IPS DF 6.9 (cell line): ENCODE data around the gene TC2N.
"Not testable (repeated sequence)": the region's sequence is repeated elsewhere in the genome, so short reads cannot be mapped to it uniquely, and the experiment has no call there.

Experiments
- DNase-seq: peaks from one replicate; pipeline ENCODE4 v3.0.0-alpha.2; 2013; ENCODE audit warnings: low read depth, low spot score
- H3K27ac ChIP-seq: one replicate; pipeline ENCODE4 v1.5.1; 2013; ENCODE audit warnings: low read length, control low read depth
- H3K27me3 ChIP-seq: 2 replicates; pipeline ENCODE4 v1.6.1; 2013; ENCODE audit warnings: mild to moderate bottlenecking, low read length; ENCODE audit not compliant: control insufficient read depth, insufficient read depth
- H3K36me3 ChIP-seq: 2 replicates; pipeline ENCODE4 v1.6.1; 2013; ENCODE audit warnings: low read length; ENCODE audit not compliant: control insufficient read depth, insufficient read depth
- H3K4me1 ChIP-seq: 2 replicates; pipeline ENCODE4 v1.6.1; 2013; ENCODE audit warnings: low read length; ENCODE audit not compliant: control insufficient read depth, insufficient read depth
- H3K4me3 ChIP-seq: 2 replicates; pipeline ENCODE4 v1.5.1; 2013; ENCODE audit warnings: mild to moderate bottlenecking, low read length
- H3K9me3 ChIP-seq: 2 replicates; pipeline ENCODE4 v1.6.1; 2013; ENCODE audit warnings: low read length, inconsistent platforms; ENCODE audit not compliant: control insufficient read depth, insufficient read depth
- WGBS: extraction: QIAGEN DNeasy Blood & Tissue Kit; methylation state at CpG from one replicate; pipeline ENCODE4 v1.1.7; 2013; ENCODE audit warnings: mixed read lengths, missing lambda C conversion rate; ENCODE audit not compliant: insufficient read length, insufficient coverage; 5-methylcytosine and 5-hydroxymethylcytosine counted together

TC2N gene

DNA sequence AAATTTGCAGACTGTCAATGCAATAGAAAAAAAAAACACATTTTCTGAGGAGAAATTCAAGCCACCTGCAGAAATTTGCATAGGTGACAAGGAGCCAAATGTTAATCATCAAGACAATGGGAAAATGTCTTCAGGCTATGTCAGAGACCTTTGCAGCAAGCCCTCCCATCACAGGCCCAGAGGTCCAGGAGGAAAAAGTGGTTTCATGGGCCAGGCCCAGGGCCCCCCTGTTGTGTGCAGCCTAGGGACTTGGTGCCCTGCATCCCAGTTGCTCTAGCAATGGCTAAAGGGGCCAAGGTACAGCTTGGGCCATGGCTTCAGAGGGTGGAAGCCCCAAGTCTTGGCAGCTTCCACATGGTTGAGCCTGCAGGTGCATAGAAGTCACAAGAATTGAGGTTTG lies 60.6 kb downstream of the TC2N start:
- Histone ChIP-seq H3K4me1 (no peaks in the 10 kb centered on the region), H3K9me3 (peaks cover 2% of the 10 kb centered on the region; the same call in 1 of the 2 replicates), H3K27me3 (no peaks in the 10 kb centered on the region), H3K27ac (no peak overlapping the region), H3K36me3 (peaks cover 6% of the 10 kb centered on the region; the same call in 1 of the 2 replicates), H3K4me3 (no peak overlapping the region)
- DNase-seq, result no peak

- not testable (repeated sequence) for H3K9me3 ChIP-seq, H3K27ac ChIP-seq, H3K4me1 ChIP-seq, H3K4me3 ChIP-seq, H3K27me3 ChIP-seq, DNase-seq, H3K36me3 ChIP-seq
- WGBS, result no CpG with 5 or more reads among the region's 1 CpG
These were observed 61.2 kb downstream of the TC2N start for GRCh38 chr14:91806094-91806493.

- no peak overlapping the region for H3K4me3 ChIP-seq
- H3K4me1 ChIP-seq, result no peaks in the 10 kb centered on the region
- H3K27me3 ChIP-seq, result no peaks in the 10 kb centered on the region
- peaks cover 6% of the 10 kb centered on the region; the same call in 1 of the 2 replicates for H3K36me3 ChIP-seq
- no peak overlapping the region for H3K27ac ChIP-seq
- peaks cover 2% of the 10 kb centered on the region; the same call in 1 of the 2 replicates for H3K9me3 ChIP-seq
- no peak for DNase-seq
These were observed 61.7 kb downstream of the TC2N start for GRCh38 chr14:91805659-91806058.

GRCh38 chr14:91801358-91801757 lies 66.0 kb downstream of the TC2N start:
- H3K27ac ChIP-seq, result no peak overlapping the region
- no peak for DNase-seq
- no peaks in the 10 kb centered on the region for H3K27me3 ChIP-seq
- WGBS, result no CpG with 5 or more reads among the region's 2 CpGs
- no peaks in the 10 kb centered on the region for H3K36me3 ChIP-seq
- H3K4me3 ChIP-seq, result no peak overlapping the region
- H3K9me3 ChIP-seq, result no peaks in the 10 kb centered on the region
- no peaks in the 10 kb centered on the region for H3K4me1 ChIP-seq

GRCh38 chr14:91796617-91797347 lies 70.6 kb downstream of the TC2N start:
- H3K9me3 ChIP-seq, result no peaks in the 10 kb centered on the region
- no peak overlapping the region for H3K27ac ChIP-seq
- no peaks in the 10 kb centered on the region for H3K4me1 ChIP-seq
- H3K27me3 ChIP-seq, result no peaks in the 10 kb centered on the region
- no peak overlapping the region for H3K4me3 ChIP-seq
- H3K36me3 ChIP-seq, result no peaks in the 10 kb centered on the region
- DNase-seq, result no peak
- WGBS, result no CpG with 5 or more reads among the region's 1 CpG

DNA sequence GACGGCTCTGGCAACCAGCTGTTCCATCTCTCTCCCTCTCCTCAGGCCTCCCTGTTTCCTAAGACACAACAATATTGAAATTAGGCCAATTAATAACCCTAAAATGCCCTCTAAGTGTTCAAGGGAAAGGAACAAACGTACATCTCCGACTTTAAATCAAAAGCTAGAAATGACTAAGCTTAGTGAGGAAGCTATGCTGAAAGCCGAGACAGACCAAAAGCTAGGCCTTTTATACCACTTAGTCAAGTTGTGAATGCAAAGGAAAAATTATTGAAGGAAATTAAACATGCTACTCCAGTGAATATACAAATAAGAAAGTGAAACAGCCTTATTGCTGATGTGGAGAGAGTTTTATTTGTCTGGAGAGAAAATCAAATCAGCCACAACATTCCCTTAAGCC lies 73.6 kb downstream of the TC2N start:
- no peak overlapping the region for H3K27ac ChIP-seq
- no CpG with 5 or more reads among the region's 4 CpGs for WGBS
- no peaks in the 10 kb centered on the region for H3K4me1 ChIP-seq
- H3K36me3 ChIP-seq, result no peaks in the 10 kb centered on the region
- no peaks in the 10 kb centered on the region for H3K9me3 ChIP-seq
- H3K27me3 ChIP-seq, result no peaks in the 10 kb centered on the region
- DNase-seq, result no peak
- H3K4me3 ChIP-seq, result no peak overlapping the region

GRCh38 chr14:91786188-91786587 lies 81.1 kb downstream of the TC2N start:
- Histone ChIP-seq H3K9me3 (no peaks in the 10 kb centered on the region), H3K27me3 (no peaks in the 10 kb centered on the region), H3K27ac (no peak overlapping the region), H3K36me3 (peaks cover 2% of the 10 kb centered on the region; the same call in 1 of the 2 replicates), H3K4me3 (no peak overlapping the region), H3K4me1 (no peaks in the 10 kb centered on the region)
- DNase-seq, result no peak
- no CpG with 5 or more reads among the region's 2 CpGs for WGBS

DNA sequence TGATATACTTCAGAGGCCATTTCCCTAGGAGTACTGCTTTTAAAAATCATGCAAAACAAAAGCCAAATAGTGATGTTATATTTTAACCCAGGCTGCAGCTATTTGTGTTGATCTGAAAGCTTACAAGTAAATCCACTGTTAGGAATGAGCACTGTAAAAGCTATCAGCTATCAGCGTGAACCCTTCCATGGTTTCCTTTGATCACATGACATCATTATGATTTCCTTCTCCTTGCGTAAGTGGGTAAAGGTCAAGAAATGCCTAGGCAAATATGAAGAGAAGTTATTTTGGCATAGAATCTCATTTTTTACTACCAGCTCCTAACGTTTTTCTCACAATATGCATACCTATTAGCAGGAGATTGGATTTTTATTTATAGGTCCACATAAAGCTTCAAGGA lies 86.9 kb downstream of the TC2N start:
- WGBS, result no CpG with 5 or more reads among the region's 3 CpGs
- H3K9me3 ChIP-seq, result no peaks in the 10 kb centered on the region
- H3K4me3 ChIP-seq, result no peak overlapping the region
- H3K4me1 ChIP-seq, result no peaks in the 10 kb centered on the region
- no peak overlapping the region for H3K27ac ChIP-seq
- H3K27me3 ChIP-seq, result no peaks in the 10 kb centered on the region
- DNase-seq, result no peak
- no peaks in the 10 kb centered on the region for H3K36me3 ChIP-seq

DNA sequence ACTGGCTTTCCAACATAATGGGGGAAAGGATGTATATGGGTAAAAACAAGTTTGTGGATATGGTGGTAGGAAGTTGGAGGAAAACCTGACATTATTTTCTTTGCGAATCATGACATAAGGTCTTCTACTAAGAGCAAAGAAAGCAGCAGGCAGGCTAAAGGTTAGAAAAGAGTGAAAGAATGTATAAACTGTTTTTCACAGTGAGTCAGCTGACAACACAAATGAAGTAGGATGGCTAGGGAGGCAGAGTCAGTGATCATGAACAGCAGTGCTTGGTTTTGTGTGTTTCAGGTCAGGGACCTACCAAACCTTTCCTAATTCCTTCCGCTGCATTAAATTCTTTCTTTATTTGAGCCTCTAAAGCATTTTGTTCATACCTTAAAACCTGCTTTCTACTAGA lies 89.1 kb downstream of the TC2N start:
- no peak overlapping the region for H3K4me3 ChIP-seq
- WGBS, result no CpG with 5 or more reads among the region's 2 CpGs
- H3K27ac ChIP-seq, result no peak overlapping the region
- H3K27me3 ChIP-seq, result no peaks in the 10 kb centered on the region
- DNase-seq, result no peak
- no peaks in the 10 kb centered on the region for H3K9me3 ChIP-seq
- H3K4me1 ChIP-seq, result no peaks in the 10 kb centered on the region
- no peaks in the 10 kb centered on the region for H3K36me3 ChIP-seq

- Histone ChIP-seq H3K27me3 (no peaks in the 10 kb centered on the region), H3K4me3 (no peak overlapping the region), H3K9me3 (no peaks in the 10 kb centered on the region), H3K27ac (no peak overlapping the region), H3K36me3 (no peaks in the 10 kb centered on the region), H3K4me1 (no peaks in the 10 kb centered on the region)
- 100% methylated on average over 1 of the region's 5 CpGs for WGBS
- no peak for DNase-seq
These were observed 92.9 kb downstream of the TC2N start for GRCh38 chr14:91774140-91775096.
